GM18520 (cell line): ENCODE measurements around the gene PLXND1.
"Not testable (repeated sequence)": the region's sequence is repeated elsewhere in the genome, so short reads cannot be mapped to it uniquely, and the experiment has no call there.

ENCODE experiments used
- ATAC-seq: cut with Tn5 transposase; IDR thresholded peaks from one replicate; pipeline ENCODE4 v1.9.1; 2021; ENCODE audit not compliant: unreplicated experiment

Gene PLXND1

DNA sequence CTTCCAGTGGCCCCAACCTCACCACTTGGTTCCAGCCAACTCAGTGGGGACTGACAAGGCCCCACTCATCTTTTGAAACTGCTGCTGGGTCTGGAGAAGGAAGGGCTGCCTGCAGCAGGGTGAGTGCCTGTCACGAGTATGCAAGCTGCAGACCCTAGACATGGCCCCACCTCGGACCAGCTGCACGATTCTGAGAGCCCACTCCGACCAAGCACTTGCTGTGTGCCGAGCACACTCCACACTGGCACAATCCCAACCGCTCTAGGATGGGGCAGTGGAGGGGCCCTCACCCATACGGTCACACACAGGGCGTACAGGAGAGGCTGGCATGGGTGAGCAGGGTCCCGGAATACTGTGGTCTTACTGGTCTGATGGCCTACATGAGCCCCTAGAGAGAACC lies 8.0 kb upstream of the PLXND1 start:
- ATAC-seq: no peak

DNA sequence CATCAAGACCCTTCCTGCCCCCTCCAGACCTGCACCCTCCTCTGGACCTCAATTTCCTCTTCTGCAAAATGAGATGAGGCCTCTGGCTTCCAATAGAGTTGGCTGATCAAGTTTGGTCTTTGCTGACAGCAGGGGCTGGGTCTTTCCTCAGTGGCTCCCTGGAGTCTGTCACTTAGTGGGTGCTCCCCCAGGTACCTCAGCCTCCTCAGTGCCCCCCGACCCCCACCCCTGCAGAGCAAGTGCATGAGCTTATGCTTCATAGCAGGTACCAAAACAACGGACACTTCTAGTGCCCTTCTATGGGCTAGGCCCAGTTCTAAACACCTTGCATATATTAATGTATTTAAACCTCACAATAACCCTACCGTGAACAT lies 6.9 kb upstream of the PLXND1 start:
- no peak for ATAC-seq

DNA sequence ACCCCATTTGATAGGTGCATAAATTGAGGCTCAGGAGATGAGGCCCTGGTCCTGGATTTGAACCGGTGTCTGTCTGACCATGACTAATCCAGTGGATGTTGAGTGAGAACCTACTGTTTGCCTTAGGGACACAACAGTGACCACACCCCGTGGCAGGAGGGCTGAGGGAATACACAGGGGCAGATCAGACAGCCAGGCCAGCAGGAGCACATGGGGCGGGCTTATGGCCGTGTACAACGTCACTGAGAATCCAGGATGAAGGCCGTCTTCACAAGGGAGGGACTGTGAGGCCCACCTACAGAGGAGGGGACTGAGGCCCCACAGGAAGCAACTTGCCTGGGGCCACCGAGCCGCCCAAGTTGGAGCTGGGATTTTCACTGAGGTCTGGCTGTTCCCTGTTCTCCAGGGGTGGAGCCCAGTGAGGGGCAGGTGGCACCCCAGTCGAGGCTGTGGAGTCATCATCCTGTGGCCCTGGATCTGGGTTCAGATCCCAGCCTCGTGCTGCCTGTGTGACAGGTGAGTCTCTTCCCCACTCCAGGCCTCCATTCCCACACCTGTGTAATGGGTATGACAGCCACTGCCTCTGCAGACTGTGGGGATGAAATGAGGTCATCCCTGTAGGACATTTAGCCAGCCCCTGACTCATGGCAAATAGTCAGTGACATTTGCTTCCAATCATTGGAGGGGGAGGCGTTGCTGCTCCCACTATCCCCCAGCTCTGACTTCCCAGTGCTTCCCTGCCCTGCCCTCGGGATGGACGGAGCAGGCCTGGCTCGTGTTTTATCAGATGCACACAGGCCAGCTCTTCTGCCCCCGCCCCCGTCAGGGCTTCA lies 6.3 kb upstream of the PLXND1 start:
- no peak for ATAC-seq

DNA sequence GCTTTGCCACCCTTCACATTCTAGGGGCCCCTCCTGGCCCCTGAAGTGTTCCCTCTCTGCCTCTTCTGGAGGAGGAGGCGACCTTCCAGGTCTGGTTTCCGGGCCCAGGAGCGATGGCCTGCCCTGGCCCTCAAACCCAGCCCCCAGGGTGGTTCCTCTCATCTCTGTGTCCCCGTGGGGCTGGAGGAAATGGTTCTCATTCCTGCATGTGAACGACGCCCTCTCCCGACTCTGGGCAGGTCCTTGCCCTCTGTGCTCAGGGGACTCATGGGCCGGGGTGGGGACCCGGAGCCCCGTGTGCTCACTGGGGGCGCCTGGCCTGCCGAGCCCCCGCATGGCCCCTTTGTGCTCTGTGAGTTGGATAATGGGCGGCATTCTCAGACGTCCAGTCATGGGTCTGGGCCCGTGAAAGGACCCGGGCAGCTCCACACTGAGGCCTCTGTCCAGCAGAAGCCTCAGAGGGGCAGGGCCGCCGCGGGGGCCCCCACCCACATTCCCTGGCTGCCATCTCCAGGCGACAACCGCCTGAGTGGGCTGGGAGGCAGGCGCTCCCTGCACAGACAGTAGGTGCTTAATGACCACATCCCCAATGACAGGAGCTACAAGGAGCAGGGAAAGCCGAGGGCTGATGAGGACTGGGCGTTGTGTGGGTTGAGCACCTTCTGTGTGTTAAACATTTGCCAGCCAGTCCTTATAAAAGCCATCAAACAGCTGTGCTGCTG lies 5.5 kb upstream of the PLXND1 start:
- no peak for ATAC-seq

- ATAC-seq: no peak
Observed at GRCh38 chr3:129611446-129611800, 4.9 kb upstream of the PLXND1 start.

GRCh38 chr3:129610794-129611445 lies 4.4 kb upstream of the PLXND1 start:
- not testable (repeated sequence) for ATAC-seq

DNA sequence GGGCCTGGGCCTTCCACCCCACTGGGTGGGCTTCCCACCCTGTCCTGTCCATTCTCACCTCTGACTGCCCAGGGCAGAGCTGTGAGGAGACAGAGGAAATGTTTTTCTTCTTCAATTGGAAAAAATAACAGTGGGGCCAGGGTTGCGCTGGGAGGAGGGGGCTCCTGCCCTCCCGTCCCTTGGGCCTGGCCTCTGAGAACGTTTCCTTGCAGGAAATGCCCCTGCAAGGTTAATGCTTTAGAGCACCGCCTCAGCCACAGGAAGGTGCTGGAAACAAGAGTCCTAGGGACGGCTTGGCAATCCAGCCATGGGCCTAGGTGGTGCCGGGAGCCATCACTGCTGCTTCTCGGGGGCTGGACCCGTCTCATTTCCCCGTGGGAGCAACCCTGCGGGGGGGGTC lies 3.8 kb upstream of the PLXND1 start:
- ATAC-seq: no peak

DNA sequence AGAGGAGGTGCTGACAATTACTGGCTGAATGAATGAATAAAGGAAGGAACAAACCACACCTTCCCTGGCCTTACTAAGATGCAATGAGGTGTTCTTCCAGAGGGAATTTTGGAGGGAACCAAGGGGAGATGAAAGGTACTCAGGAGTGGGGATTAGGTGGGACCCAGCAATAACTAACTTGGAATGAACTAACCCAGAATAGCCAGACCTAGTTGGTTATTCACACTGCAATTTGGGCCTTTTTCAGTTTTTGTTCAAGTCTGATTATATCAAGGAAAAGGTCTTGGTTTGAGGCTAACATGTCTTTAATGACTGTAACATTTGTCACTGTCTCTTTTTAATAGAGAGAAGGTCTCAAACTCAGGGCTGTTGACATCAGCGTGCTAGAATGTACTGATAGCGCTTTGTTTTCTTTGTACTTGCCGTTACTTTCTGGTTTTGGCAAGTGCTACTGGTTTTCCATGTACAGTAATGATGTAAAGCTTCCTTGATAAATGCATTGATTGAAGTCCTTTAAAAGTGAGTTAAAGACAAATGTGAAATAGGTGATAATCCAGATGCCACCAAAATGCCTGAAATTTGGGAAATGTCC lies 3.2 kb upstream of the PLXND1 start:
- no peak for ATAC-seq

GRCh38 chr3:129608936-129609590 lies 2.6 kb upstream of the PLXND1 start:
- no peak for ATAC-seq

DNA sequence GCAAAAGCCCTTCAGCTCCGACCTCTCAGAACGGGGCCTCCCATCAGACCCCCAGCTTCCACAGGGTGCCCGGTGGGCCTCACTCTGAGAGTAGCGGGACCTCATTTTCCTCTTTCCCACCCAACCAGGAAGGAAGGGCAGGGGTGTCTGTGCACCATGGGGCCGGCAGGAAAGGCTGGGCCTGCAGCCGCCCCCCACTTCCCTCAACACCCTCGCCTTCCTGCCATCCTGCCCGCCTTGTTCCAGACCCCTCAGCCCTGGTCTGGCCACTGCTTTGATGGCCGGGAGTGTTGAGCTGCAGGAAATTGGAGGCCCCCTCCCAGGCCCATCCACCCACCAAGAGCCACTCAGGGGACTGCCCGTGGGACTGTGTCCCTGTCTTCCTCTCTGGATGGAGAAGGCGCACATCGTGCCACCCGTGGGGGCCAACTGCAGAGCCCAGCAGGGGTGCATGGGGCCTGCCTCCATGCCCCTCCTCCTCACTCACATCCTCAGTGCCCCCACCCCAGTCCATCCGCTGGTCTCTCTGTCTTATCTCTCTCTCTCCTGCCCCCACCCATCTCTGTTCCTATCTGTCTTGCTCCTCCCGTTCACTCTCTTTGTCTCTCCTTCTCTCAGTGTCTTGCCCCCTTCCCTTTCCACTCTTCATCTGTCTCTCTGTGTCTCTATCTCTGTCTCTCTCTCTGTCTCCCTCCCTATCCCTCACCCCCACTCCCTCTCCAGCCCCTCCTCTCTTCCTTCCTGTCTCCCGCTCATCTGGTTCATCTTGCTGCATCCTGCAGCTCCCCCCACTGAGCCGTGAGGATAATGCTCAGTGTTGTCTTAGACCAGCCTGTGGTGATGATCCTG lies 1.8 kb upstream of the PLXND1 start:
- no peak for ATAC-seq

- ATAC-seq: no peak
Observed at GRCh38 chr3:129607391-129608068, 1.1 kb upstream of the PLXND1 start.

DNA sequence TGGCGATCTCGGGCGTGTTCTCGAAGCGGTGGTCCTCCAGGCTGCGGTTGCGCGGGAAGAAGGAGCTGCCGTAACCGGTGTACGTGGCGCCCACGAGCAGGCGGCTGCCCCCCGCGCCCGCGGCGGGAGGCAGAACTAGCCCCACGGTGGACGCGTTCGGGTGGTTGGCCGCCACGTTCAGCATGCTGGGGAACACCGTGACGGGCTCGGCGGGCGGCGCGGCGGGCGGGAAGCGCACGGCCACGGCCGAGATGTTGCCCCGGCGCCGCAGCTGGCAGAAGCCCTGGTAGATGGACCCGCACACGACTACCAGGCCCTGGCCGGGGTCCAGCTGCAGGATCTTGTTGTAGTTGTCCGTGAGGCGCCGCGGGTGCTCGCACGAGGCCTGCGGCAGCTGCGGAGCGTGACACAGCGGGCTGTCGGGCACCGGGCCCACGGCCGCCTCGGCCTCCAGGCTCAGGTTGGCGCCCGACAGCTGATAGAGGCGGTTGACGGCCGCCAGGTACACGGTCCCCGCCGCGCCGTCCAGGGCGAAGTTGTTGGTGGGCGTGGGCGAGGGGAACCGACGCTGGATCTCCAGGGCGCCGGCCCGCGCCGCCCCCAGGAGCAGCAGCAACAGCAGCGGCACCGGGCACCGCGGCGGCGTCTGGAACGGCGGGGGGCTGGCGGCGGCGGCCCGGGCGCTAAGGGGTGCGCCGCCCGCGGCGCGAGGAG lies 397 bp downstream of the PLXND1 start:
- no peak for ATAC-seq

- ATAC-seq: no peak
Observed at GRCh38 chr3:129605203-129605921, 1.1 kb downstream of the PLXND1 start.

DNA sequence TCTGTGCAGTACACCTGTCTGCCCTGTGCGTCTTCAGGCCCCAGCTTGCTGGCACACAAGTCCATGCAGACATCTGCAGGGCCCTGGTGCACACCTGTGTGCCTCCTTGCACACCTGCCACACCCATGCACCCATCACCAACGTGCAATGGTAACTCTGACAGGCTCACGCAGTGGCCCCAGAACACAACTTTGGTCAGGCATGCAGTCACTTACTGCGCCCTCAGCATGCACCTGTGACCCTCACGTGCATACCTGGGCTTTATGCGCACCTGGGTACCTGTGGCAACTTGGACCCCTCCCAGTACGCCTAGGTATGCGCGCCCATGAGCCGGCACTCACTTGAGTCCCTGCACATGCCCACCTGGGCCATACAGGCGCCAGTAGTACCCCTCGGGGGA lies 1.7 kb downstream of the PLXND1 start:
- no peak for ATAC-seq

GRCh38 chr3:129603991-129604749 lies 2.3 kb downstream of the PLXND1 start:
- no peak for ATAC-seq

- ATAC-seq: no peak
Observed at GRCh38 chr3:129603561-129603942, 2.9 kb downstream of the PLXND1 start.

- ATAC-seq: no peak
Observed at GRCh38 chr3:129602730-129603560, 3.5 kb downstream of the PLXND1 start.
